HG03139 (cell line): Measurements from ENCODE around the gene NTHL1.

ENCODE experiments used
- ATAC-seq: cut with Tn5 transposase; IDR thresholded peaks from one replicate; pipeline ENCODE4 v1.9.1; 2021; ENCODE audit not compliant: unreplicated experiment

NTHL1 gene

GRCh38 chr16:2047330-2048115, at the start of gene NTHL1, which contains the start of gene TSC2:
NTHL1 (minus strand) TSS chr16:2047834; CDS start chr16:2047823, 11 bp downstream.
TSC2 (plus strand) TSS chr16:2047985; CDS start chr16:2048616, 631 bp downstream.
- ATAC-seq: peak; percentile 91

GRCh38 chr16:2096853-2097595, 49.4 kb upstream of the NTHL1 start:
- ATAC-seq: no peak

- ATAC-seq: no peak
These were observed 48.4 kb upstream of the NTHL1 start for GRCh38 chr16:2095918-2096582.

GRCh38 chr16:2095315-2095853, 47.8 kb upstream of the NTHL1 start:
- no peak for ATAC-seq

GRCh38 chr16:2093793-2094192, 46.2 kb upstream of the NTHL1 start:
- ATAC-seq: no peak

- no peak for ATAC-seq
These were observed 45.2 kb upstream of the NTHL1 start for GRCh38 chr16:2092866-2093265.

DNA sequence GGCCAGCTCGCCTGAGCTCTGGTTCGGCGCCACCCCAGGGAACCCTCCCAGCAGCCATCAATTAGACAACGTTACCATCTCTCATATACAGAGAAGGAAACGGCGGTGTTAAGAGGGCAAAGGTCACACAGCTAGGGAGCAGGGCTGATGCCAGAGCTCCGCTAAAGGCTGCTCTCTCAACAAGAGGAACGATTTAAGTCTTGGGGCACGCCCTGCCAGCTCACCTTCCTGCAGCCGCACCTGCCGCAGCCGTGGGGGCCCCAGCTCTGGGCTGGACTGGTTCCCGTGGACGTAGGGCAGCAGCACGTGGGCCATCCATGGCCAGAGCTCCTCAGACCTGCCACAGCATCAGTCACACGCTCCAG, 44.6 kb upstream of the NTHL1 start:
- no peak for ATAC-seq

DNA sequence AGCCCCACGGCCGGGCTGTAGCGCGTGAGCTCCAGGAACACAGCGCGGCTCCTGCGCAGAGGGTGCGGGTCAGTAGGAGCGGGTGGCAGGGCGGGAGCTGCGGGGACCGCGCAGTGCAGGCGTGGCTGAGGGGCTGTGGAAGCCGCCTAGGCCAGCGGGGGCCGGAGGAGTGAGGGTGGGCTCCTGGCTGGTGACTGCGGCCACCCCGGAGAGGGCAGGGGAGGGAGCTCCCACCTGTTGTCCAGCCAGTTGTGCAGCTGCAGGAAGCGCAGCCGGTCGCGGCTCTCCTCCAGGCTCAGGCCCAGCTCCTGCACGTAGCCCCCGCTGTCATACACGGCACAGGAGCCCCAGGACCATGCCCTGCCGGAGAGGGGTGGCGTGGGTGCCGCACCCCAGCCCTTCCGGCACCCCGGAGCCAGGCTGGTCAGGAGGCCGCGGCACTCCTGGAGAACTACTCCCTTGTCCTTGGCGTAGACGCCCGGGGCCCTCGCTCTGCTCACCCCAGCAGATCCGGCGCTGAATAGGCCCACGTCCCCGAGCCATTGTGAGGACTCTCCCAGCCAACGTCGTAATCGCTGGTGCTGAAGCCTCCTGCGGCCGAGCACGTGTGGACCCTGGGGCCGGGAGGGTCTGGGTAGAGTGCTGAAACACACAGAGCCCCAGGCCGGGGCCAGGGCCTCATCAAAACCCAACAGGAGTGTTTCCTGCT, 44.1 kb upstream of the NTHL1 start:
- no peak for ATAC-seq

DNA sequence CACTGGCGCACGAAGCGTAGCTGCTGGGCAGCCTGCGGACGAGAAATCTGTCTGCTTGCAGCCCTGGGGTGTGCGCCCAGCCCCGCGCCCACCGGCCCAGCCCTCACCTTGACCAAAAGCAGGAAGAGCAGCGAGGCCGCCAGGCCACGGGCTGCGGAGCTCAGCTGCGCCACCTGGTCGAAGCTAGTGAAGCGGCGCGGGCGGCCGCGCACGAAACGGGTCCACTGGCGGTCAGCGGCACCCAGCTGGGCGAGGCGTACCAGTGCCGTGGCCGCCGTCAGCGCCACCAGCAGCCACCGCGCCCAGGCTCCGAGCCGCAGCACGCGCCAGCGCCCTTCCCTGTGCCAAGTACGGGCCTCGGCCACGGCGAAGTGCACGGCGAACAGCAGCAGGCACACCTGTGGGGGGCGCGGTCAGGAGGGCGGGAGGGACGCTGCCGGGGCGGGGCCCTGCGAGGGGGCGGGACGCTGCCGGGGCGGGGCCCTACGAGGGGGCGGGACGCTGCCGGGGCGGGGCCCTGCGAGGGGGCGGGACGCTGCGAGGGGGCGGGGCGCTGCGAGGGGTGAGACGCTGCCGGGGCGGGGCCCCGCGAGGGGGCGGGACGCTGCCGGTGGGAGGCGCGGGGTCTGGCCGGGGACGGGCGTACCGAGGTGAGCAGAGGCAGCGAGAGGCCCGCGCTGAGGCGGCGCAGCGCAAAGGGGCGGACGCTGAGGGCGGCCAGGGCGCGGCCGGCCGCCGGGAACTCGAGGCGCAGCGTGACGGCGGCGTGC, 43.3 kb upstream of the NTHL1 start:
- ATAC-seq: no peak

DNA sequence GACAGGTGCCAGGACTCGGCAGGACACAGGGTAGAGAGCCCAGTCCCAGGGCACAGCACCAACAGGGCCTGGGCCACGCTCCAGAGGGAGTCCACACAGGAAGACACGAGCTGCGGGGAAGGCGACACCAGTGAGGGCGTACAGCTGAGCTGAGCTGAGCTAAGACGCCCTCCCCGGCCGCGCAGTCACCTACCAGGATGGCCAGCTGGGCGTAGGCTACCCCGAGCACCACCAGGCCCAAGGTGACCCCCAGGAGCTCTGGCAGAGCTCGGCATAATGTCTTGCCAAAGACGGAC, 42.8 kb upstream of the NTHL1 start:
- ATAC-seq: no peak

GRCh38 chr16:2089706-2090480, 42.3 kb upstream of the NTHL1 start:
- ATAC-seq: no peak

GRCh38 chr16:2088759-2089358, 41.2 kb upstream of the NTHL1 start:
- ATAC-seq: no peak

- ATAC-seq: no peak
These were observed 40.4 kb upstream of the NTHL1 start for GRCh38 chr16:2087748-2088631.

DNA sequence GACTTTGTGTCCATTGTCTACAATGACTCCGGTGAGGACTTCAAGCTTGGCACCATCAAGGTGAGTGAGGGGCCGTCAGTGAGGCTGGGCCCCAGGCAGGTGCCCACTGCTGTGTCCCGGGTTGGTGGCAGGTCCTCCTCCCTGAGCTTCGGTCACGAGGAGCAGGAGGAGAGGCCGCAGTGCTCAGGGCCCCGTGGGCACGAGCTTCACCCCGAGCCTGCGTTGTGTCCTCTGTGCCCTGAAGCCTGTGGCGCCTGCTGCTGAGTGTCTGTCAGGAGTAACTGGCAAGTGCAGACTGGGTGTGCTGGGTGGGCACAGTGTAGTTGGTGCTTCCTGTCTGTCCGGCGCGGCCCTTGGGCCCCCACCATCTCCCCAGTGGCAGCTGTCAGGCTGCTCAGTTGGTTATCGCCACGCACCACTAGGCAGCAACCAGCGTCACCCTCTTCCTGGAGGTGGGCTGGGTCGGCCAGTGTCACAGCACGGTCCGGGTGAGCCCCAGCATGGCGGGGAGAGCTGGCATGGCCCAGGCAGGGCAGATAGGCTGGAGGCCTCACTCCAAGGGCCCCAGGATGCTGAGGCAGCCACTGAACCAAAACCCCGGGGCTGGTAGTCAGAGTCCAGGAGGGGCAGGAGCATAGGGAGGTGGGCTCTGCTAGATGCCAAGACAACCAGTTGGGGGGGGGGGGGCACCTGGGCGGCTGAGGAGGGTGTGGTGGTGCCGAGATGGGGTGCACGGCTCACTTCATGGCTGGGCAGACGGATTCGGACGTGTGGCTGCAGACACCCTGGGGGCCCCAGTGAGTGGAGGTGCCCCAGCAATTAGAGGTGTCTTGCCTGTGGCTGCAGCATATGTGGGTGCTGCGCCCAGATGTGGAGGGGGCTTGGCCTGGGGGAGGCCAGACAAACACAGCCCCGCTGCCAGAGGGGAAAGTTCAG, 39.4 kb upstream of the NTHL1 start:
- no peak for ATAC-seq

- ATAC-seq: no peak
These were observed 38.6 kb upstream of the NTHL1 start for GRCh38 chr16:2086106-2086742.

DNA sequence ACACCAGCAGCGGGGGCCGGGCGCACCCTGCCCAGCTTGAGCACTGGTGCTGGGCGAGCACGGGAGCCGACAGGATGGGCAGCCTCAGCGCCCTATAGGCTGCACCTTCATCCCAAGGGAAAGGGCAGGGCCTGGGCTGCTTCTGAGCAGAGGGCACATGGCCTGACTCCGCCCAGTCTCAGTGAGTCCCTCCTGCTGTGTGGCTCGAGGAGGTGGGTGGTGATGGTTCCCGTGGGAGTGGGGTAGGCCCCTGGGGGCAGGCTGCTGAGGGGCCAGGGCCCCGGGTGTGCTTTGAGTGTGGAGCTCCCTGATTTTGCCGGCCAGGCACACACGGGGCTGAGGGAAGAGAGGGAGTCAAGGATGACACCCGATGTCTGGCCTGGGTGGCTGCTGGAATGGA, 38.0 kb upstream of the NTHL1 start:
- no peak for ATAC-seq
